ENCODE measurements around the gene TMEM178B. TPM values are rescaled to one million over a fixed set of nuclear protein-coding genes. Genes with fewer than 3 reads are reported as not detected.

Gene TMEM178B
- total and polyA plus RNA-seq, 9 of the 15 experiments (the other 6 are each of a cell fraction or from before 2014, with no cell fraction given) = under 0.01 to 0.03 (median 0.01) TPM; not detected in 5

DNA sequence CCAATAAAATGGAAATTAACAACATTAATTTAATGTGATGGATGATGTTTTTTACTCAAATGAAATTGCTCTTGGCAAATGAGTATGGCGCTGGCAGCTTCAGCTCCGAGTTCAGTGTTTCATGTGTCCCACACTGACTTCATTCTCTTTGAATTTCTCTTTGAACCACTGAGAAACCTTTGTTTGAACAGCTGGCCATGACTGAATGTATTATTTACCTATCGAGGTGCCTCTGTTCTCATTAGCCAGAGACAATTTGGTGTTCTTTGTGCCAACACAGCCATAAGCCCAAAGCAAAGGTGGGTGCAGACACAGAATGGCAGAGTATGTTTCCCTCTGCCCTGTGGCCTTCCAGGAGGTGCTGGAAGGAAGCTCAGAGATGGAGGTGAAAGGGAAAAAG is 42.1 kb downstream of the TMEM178B start (continued):
- TF ChIP-seq, protein P1, sequence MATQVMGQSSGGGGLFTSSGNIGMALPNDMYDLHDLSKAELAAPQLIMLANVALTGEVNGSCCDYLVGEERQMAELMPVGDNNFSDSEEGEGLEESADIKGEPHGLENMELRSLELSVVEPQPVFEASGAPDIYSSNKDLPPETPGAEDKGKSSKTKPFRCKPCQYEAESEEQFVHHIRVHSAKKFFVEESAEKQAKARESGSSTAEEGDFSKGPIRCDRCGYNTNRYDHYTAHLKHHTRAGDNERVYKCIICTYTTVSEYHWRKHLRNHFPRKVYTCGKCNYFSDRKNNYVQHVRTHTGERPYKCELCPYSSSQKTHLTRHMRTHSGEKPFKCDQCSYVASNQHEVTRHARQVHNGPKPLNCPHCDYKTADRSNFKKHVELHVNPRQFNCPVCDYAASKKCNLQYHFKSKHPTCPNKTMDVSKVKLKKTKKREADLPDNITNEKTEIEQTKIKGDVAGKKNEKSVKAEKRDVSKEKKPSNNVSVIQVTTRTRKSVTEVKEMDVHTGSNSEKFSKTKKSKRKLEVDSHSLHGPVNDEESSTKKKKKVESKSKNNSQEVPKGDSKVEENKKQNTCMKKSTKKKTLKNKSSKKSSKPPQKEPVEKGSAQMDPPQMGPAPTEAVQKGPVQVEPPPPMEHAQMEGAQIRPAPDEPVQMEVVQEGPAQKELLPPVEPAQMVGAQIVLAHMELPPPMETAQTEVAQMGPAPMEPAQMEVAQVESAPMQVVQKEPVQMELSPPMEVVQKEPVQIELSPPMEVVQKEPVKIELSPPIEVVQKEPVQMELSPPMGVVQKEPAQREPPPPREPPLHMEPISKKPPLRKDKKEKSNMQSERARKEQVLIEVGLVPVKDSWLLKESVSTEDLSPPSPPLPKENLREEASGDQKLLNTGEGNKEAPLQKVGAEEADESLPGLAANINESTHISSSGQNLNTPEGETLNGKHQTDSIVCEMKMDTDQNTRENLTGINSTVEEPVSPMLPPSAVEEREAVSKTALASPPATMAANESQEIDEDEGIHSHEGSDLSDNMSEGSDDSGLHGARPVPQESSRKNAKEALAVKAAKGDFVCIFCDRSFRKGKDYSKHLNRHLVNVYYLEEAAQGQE (IDR thresholded peaks at IDR 0.05; ENCODE audit: borderline replicate concordance) = no peak
- TF ChIP-seq, protein P1 (CRISPR knock-in tag; IDR thresholded peaks at IDR 0.05; ENCODE audit: low read depth) = no peak
- TF ChIP-seq, protein P2, sequence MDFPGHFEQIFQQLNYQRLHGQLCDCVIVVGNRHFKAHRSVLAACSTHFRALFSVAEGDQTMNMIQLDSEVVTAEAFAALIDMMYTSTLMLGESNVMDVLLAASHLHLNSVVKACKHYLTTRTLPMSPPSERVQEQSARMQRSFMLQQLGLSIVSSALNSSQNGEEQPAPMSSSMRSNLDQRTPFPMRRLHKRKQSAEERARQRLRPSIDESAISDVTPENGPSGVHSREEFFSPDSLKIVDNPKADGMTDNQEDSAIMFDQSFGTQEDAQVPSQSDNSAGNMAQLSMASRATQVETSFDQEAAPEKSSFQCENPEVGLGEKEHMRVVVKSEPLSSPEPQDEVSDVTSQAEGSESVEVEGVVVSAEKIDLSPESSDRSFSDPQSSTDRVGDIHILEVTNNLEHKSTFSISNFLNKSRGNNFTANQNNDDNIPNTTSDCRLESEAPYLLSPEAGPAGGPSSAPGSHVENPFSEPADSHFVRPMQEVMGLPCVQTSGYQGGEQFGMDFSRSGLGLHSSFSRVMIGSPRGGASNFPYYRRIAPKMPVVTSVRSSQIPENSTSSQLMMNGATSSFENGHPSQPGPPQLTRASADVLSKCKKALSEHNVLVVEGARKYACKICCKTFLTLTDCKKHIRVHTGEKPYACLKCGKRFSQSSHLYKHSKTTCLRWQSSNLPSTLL (IDR thresholded peaks at IDR 0.05) = no peak
